GM12892 (cell line): ENCODE results near the gene PCYT1B.

ENCODE experiments used
- POLR2A ChIP-seq: IDR thresholded peaks from 2 replicates; pipeline ENCODE4 v1.6.1; 2011; ENCODE audit warnings: low read depth, low read length, control low read depth
- POLR2AphosphoS5 ChIP-seq: IDR thresholded peaks from 2 replicates; pipeline ENCODE4 v1.6.1; 2011; ENCODE audit warnings: low read depth, low read length, control low read depth

DNA sequence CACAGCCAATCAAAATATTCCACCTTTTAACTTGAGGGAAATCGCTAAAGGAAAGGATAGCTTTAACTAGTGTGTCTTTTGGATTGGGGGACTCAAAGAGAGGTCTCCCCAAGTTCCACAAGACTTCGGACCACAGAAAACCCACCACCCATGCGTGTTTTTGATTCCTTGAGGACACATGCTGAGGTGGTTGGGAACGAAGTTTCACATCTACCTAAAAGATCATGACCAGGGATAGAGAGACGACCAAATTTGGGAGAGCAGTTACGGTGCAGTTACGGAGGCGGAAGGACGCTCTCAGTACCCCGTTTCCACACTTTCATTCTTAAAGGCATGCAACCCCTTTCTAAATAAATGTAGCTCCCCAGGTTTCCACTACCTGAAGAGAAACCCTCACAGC, 1.1 kb downstream of the PCYT1B start:
- TF ChIP-seq POLR2AphosphoS5, result no peak
- TF ChIP-seq POLR2A, result no peak
